ENCODE results near the gene CTSF.

The CTSF gene

GRCh38 chr11:66530927-66531709 is 37.3 kb downstream of the CTSF start:
- no peak for DNase-seq

GRCh38 chr11:66529655-66530054 is 38.8 kb downstream of the CTSF start:
- DNase-seq, result no peak

DNA sequence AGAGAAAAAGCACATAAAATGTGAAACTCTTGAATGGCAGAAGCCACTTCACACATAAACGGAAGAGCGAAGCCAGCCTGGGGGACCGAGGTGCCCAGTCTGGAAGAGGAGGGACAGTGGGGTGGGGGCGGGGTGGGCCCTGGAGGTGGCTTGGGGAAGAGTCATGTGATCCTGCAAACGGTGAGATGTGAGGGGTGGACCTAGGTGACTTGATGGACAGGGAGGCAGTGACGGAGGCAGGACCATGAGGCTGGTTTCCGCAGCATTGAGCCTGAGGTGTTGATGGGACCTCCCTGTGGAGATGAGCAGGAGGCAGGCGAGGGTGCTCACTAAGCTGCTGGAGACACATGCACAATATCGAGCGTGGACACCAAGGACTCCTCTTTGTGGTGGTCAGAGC is 39.3 kb downstream of the CTSF start:
- DNase-seq, result no peak

- DNase-seq, result no peak
Observed at GRCh38 chr11:66524304-66525040, 43.9 kb downstream of the CTSF start.

GRCh38 chr11:66523611-66524010 is 44.8 kb downstream of the CTSF start:
- DNase-seq, result no peak
